H1 (cell line): ENCODE data around the gene PACSIN1. TPM values are rescaled to one million over a fixed set of nuclear protein-coding genes. Genes with fewer than 3 reads are reported as not detected.

Source experiments
- CTCF ChIA-PET: fragments of 300-600 bp; sonication (Branson Sonifier 250); formaldehyde crosslinking; loops from one replicate; lab custom pipeline; 2021; ENCODE audit not compliant: partially characterized antibody; lab: Charles Lee
- POLR2A ChIA-PET: fragments of 300-600 bp; sonication (Branson Sonifier 250); formaldehyde crosslinking; loops from one replicate; lab custom pipeline; 2021; ENCODE audit warnings: inconsistent platforms; ENCODE audit not compliant: partially characterized antibody; lab: Charles Lee
- DNase-seq, 2 experiments: peaks; one replicate each; pipeline versions ENCODE4 v3.0.0 to v3.0.0-alpha.2; 2010 to 2022; ENCODE audit warnings: low spot score in 2 of 2, low read depth in 1 of 2, mixed read lengths in 1 of 2
- FAIRE-seq: peaks from 2 replicates; lab custom pipeline; 2011; peaks lifted over from hg19 to GRCh38; lab: Jason Lieb, UNC
- H2AFZ ChIP-seq: 2 replicates; pipeline ENCODE4 v1.8.1; 2012; ENCODE audit warnings: low read length, inconsistent platforms
- H2AK5ac ChIP-seq: 2 replicates; pipeline ENCODE4 v1.6.1; 2013; ENCODE audit warnings: low read depth, low read length
- H2BK120ac ChIP-seq: replicated peaks from 2 replicates; pipeline ENCODE3; 2013; ENCODE audit warnings: low read depth, low read length, inconsistent platforms
- H2BK12ac ChIP-seq: 2 replicates; pipeline ENCODE4 v1.6.1; 2013; ENCODE audit warnings: low read depth, low read length
- H2BK15ac ChIP-seq: 2 replicates; pipeline ENCODE4 v1.6.1; 2013; ENCODE audit warnings: low read length
- H2BK20ac ChIP-seq: 2 replicates; pipeline ENCODE4 v1.6.1; 2013; ENCODE audit warnings: low read length
- H2BK5ac ChIP-seq: 2 replicates; pipeline ENCODE4 v1.6.1; 2013; ENCODE audit warnings: low read depth, low read length
- H3K14ac ChIP-seq: 2 replicates; pipeline ENCODE4 v1.6.1; 2013; ENCODE audit warnings: inconsistent platforms; ENCODE audit not compliant: insufficient read length
- H3K18ac ChIP-seq: 2 replicates; pipeline ENCODE4 v1.6.1; 2013; ENCODE audit warnings: low read length; ENCODE audit errors: extremely low read depth
- H3K23ac ChIP-seq: 2 replicates; pipeline ENCODE4 v1.6.1; 2013; ENCODE audit warnings: inconsistent platforms; ENCODE audit not compliant: insufficient read length
- H3K23me2 ChIP-seq: 2 replicates; pipeline ENCODE4 v1.6.1; 2013; ENCODE audit warnings: low read depth, low read length
- H3K27ac ChIP-seq: 2 replicates; pipeline ENCODE4 v1.6.1; 2011; ENCODE audit warnings: low read depth, low read length, inconsistent platforms
- H3K27me3 ChIP-seq, 4 experiments: replicated peaks in 1 of 4; 1 replicate in 1 of 4; 2 replicates in 3 of 4; pipeline versions ENCODE4 v1.6.1 to v1.8.1; 2011 to 2013; ENCODE audit warnings: low read length in 3 of 4, mild to moderate bottlenecking in 3 of 4, inconsistent platforms in 2 of 4, mixed read lengths in 2 of 4, moderate library complexity in 1 of 4; ENCODE audit not compliant: control insufficient read depth in 3 of 4, insufficient read depth in 3 of 4; ENCODE audit errors: extremely low read depth in 1 of 4
- H3K36me3 ChIP-seq, 4 experiments: 2 replicates each; pipeline versions ENCODE4 v1.6.1 to v1.8.1; 2011 to 2013; ENCODE audit warnings: mild to moderate bottlenecking in 4 of 4, low read length in 3 of 4, moderate library complexity in 2 of 4, control low read depth in 1 of 4, inconsistent platforms in 1 of 4; ENCODE audit not compliant: insufficient read depth in 4 of 4, control insufficient read depth in 2 of 4
- H3K4ac ChIP-seq: replicated peaks from 2 replicates; pipeline ENCODE3; 2013; ENCODE audit warnings: low read length, low read depth, mixed read lengths, inconsistent platforms; ENCODE audit not compliant: insufficient read length
- H3K4me1 ChIP-seq, 4 experiments: replicated peaks in 1 of 4; 1 replicate in 1 of 4; 2 replicates in 3 of 4; pipeline versions ENCODE4 v1.6.1 to v1.8.1; 2011 to 2013; ENCODE audit warnings: low read length in 3 of 4, inconsistent platforms in 2 of 4, mixed read lengths in 1 of 4; ENCODE audit not compliant: insufficient read depth in 4 of 4, control insufficient read depth in 3 of 4
- H3K4me2 ChIP-seq, 2 experiments: 2 replicates each; pipeline versions ENCODE4 v1.6.1 to v1.8.1; 2011 to 2013; ENCODE audit warnings: low read depth in 2 of 2, low read length in 2 of 2, control low read depth in 1 of 2, inconsistent platforms in 1 of 2, mild to moderate bottlenecking in 1 of 2; ENCODE audit not compliant: insufficient read depth in 1 of 2
- H3K4me3 ChIP-seq, 4 experiments: fragments of 200-600, 300-600 bp in 1 of 4; sonication (generic), shearing (Covaris generic), sonication (Bioruptor Twin) in 1 of 4; 2 replicates each; pipeline versions ENCODE4 v1.5.1 to v1.8.1; 2011 to 2016; ENCODE audit warnings: low read length in 4 of 4, low read depth in 3 of 4, control low read depth in 2 of 4, inconsistent platforms in 2 of 4, mild to moderate bottlenecking in 2 of 4, mixed read lengths in 1 of 4, moderate library complexity in 1 of 4; ENCODE audit not compliant: insufficient read depth in 2 of 4; ENCODE audit errors: extremely low read depth in 1 of 4
- H3K56ac ChIP-seq: replicated peaks from 2 replicates; pipeline ENCODE3; 2013; ENCODE audit warnings: low read depth, mild to moderate bottlenecking, mixed read lengths, low read length, inconsistent platforms; ENCODE audit not compliant: insufficient read length
- H3K79me1 ChIP-seq: 2 replicates; pipeline ENCODE4 v1.6.1; 2013; ENCODE audit warnings: low read depth, low read length, control low read depth
- H3K79me2 ChIP-seq, 2 experiments: 2 replicates each; pipeline versions ENCODE4 v1.6.1 to v1.8.1; 2012 to 2013; ENCODE audit warnings: low read length in 2 of 2, mild to moderate bottlenecking in 2 of 2, inconsistent platforms in 1 of 2; ENCODE audit not compliant: insufficient read depth in 2 of 2, control insufficient read depth in 1 of 2
- H3K9ac ChIP-seq, 4 experiments: replicated peaks in 1 of 4; 1 replicate in 1 of 4; 2 replicates in 3 of 4; pipeline versions ENCODE4 v1.6.1 to v1.8.1; 2011 to 2013; ENCODE audit warnings: low read depth in 3 of 4, low read length in 3 of 4, control low read depth in 2 of 4, mild to moderate bottlenecking in 2 of 4, moderate library complexity in 2 of 4, inconsistent platforms in 1 of 4; ENCODE audit errors: extremely low read depth in 1 of 4
- H3K9me3 ChIP-seq, 2 experiments: 2 replicates each; pipeline versions ENCODE4 v1.6.1 to v1.8.1; 2012 to 2013; ENCODE audit warnings: mild to moderate bottlenecking in 2 of 2, moderate library complexity in 2 of 2, control low read depth in 1 of 2, inconsistent platforms in 1 of 2, low read depth in 1 of 2, low read length in 1 of 2, mixed read lengths in 1 of 2; ENCODE audit not compliant: insufficient read depth in 2 of 2
- H4K20me1 ChIP-seq, 2 experiments: replicated peaks in 1 of 2; 2 replicates each; pipeline versions ENCODE3 to v1.8.1; 2011 to 2013; ENCODE audit warnings: inconsistent platforms in 2 of 2, low read length in 2 of 2, mild to moderate bottlenecking in 1 of 2; ENCODE audit not compliant: insufficient read depth in 2 of 2, control insufficient read depth in 1 of 2
- H4K5ac ChIP-seq: 2 replicates; pipeline ENCODE4 v1.6.1; 2013; ENCODE audit warnings: low read length, low read depth, mixed read lengths, inconsistent platforms; ENCODE audit not compliant: insufficient read length
- H4K8ac ChIP-seq: 2 replicates; pipeline ENCODE4 v1.8.0; 2013; ENCODE audit warnings: mild to moderate bottlenecking, moderate library complexity, low read length, inconsistent platforms; ENCODE audit not compliant: insufficient read depth; ENCODE audit errors: extremely low read depth
- H4K91ac ChIP-seq: replicated peaks from 2 replicates; pipeline ENCODE3; 2013; ENCODE audit warnings: low read length, mixed read lengths, inconsistent platforms; ENCODE audit not compliant: insufficient read length
- BACH1 ChIP-seq: IDR thresholded peaks from 2 replicates; pipeline ENCODE4 v1.6.1; 2012; ENCODE audit warnings: low read length, improper control_type of control experiment
- BRCA1 ChIP-seq: IDR thresholded peaks from 2 replicates; pipeline ENCODE4 v1.6.1; 2012; ENCODE audit warnings: low read depth, low read length, improper control_type of control experiment
- CHD1 ChIP-seq: IDR thresholded peaks from 2 replicates; pipeline ENCODE4 v1.6.1; 2012; ENCODE audit warnings: low read depth, low read length, improper control_type of control experiment
- CTBP2 ChIP-seq: IDR thresholded peaks from 2 replicates; pipeline ENCODE4 v1.7.0; 2011; ENCODE audit warnings: borderline replicate concordance, mild to moderate bottlenecking, moderate library complexity, mixed read lengths, low read length; ENCODE audit not compliant: insufficient read depth, insufficient read length
- GABPA ChIP-seq: IDR thresholded peaks from 2 replicates; pipeline ENCODE4 v1.6.1; 2011; ENCODE audit warnings: mild to moderate bottlenecking, low read length, moderate library complexity, borderline replicate concordance; ENCODE audit not compliant: insufficient read depth
- PHF8 ChIP-seq: fragments of 200-600 bp; sonication (generic); conservative IDR thresholded peaks from 2 replicates; pipeline ENCODE4 v1.7.1; 2012; ENCODE audit warnings: low read depth, mild to moderate bottlenecking, inconsistent platforms, low read length, moderate library complexity
- POLR2AphosphoS5 ChIP-seq: IDR thresholded peaks from 2 replicates; pipeline ENCODE4 v1.6.1; 2011; ENCODE audit warnings: low read depth, low read length
- SIN3A ChIP-seq, 2 experiments: IDR thresholded peaks in 1 of 2; conservative IDR thresholded peaks in 1 of 2; 2 replicates each; pipeline ENCODE4 v1.6.1; 2011 to 2012; ENCODE audit warnings: low read length in 2 of 2, improper control_type of control experiment in 1 of 2, low read depth in 1 of 2, mild to moderate bottlenecking in 1 of 2
- WGBS, 2 experiments: shearing (Covaris generic) in 1 of 2; methylation state at CpG; one replicate each; pipeline versions ENCODE4 v1.1.6 to v1.1.7; 2013 to 2015; ENCODE audit warnings: low lambda C conversion rate in 2 of 2, mixed read lengths in 2 of 2, inconsistent platforms in 1 of 2, low coverage in 1 of 2, missing lambda C conversion rate in 1 of 2; ENCODE audit not compliant: insufficient replicate concordance in 2 of 2, insufficient coverage in 1 of 2, insufficient read length in 1 of 2; ENCODE audit errors: extremely low coverage in 1 of 2, missing lambda C conversion rate in 1 of 2; 5-methylcytosine and 5-hydroxymethylcytosine counted together
- polyA plus RNA-seq, 7 experiments: library from polyadenylated mRNA; depleted of rRNA in 3 of 7; stranded (reverse) in 5 of 7; unstranded in 2 of 7; fragments of >200 nt in 5 of 7; fragments of 200-250 nt in 2 of 7; gene quantifications; 1 replicate in 5 of 7; 2 replicates in 1 of 7; 4 replicates in 1 of 7; pipeline versions ENCODE4 v1.2.1 to v1.2.3, GENCODE V29; 2011 to 2013; ENCODE audit warnings: missing spikeins in 2 of 7, mixed read lengths in 2 of 7
- total RNA-seq: library from RNA; stranded (reverse); fragmentation: NEBNext Ultra II Directional; extraction: Animal tissue kit (Norgen Biotek cat#: 25700); gene quantifications from 2 replicates; pipeline ENCODE4 v1.2.1, GENCODE V29; 2021
- TF ChIP-seq, protein P1 (sequence below), 3 experiments: IDR thresholded peaks; 1 replicate in 2 of 3; 2 replicates in 1 of 3; pipeline versions ENCODE4 v1.5.1 to v1.6.1; 2011; ENCODE audit warnings: low read length in 3 of 3, mild to moderate bottlenecking in 3 of 3, inconsistent platforms in 2 of 3, low read depth in 1 of 3, moderate library complexity in 1 of 3; ENCODE audit not compliant: insufficient read depth in 1 of 3; ENCODE audit errors: control extremely low read depth in 1 of 3

The PACSIN1 gene
- total and polyA plus RNA-seq, 2 of the 8 experiments (the other 6 are each of a cell fraction or from before 2014, with no cell fraction given): 5.9 to 11.1 TPM

DNA sequence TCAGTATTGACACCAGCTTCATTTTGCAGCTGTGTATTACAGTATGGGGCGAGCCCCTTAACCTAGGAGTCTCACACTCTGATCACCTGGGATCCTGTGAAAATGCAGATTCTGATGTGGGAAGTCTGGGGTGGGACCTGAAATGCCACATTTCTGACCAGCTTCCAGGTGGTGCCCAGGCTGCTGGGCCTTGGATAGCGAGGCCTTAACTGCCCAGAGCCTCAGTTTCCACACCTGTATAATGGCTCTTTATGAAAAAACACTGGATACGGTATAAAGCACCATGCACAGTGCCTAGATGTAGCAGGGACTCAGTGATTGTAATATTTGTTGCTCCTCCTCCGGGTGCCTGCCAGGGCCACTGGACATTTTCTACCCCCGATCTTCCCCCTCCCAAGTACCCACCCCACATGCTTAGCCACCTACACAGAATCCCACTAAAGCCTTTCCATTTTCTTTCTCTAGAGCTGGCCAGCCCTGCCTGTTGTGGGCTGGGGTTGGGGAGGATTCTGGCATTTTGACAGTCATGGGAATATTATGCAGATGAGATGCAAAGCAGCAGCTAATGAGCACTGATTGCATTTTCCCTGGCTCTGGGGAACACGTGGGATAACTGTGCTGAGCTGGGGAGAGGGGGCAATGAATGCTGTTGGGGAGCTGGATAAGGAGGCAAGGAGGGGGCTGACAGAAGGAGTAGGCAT, 45.5 kb downstream of the PACSIN1 start:
- Histone ChIP-seq H2BK20ac (peak overlapping the region; percentile 18; the same call in 1 of the 2 replicates), H3K23ac (no peak overlapping the region), H3K18ac (no peak overlapping the region; the same call in 1 of the 2 replicates), H3K4me1 (peaks cover 0 to 21% (median 9%) of the 10 kb centered on the region in 4 experiments; a peak in 5 of 7 replicates), H3K14ac (no peak overlapping the region), H2BK5ac (peak overlapping the region; percentile 90; the same call in 1 of the 2 replicates), H3K9me3 (no peaks in the 10 kb centered on the region), H4K91ac (no peak overlapping the region), H4K5ac (no peak overlapping the region), H2AFZ (no peak overlapping the region), H3K9ac (no peak overlapping the region), H3K36me3 (no peaks in the 10 kb centered on the region), H3K23me2 (peaks cover 12% of the 10 kb centered on the region), H3K4me2 (no peak overlapping the region), H3K4me3 (no peak overlapping the region), H2BK12ac (no peak overlapping the region), H3K27me3 (peaks cover 0 to 6% (median 1%) of the 10 kb centered on the region in 4 experiments; a peak in 2 of 7 replicates), H3K79me1 (peaks cover 3% of the 10 kb centered on the region; the same call in 1 of the 2 replicates), H4K20me1 (peaks cover 0 to 4% of the 10 kb centered on the region in 2 experiments), H3K4ac (no peak overlapping the region), H3K27ac (no peak overlapping the region), H2BK15ac (no peak overlapping the region), H4K8ac (no peak overlapping the region), H2BK120ac (no peak overlapping the region), H3K56ac (no peak overlapping the region), H3K79me2 (no peaks in the 10 kb centered on the region), H2AK5ac (peak overlapping the region; percentile 90; the same call in 1 of the 2 replicates)
- 82% methylated on average over 5 of the region's 6 CpGs; no CpG with 5 or more reads in 1 of the 2 experiments for WGBS, 2 experiments
- POLR2A ChIA-PET: interaction anchor here (1.0 to 1.4 kb wide), 3 partner anchors 20 to 85 kb away, joined by 3 to 5 read pairs (median 3); partner anchors contain the start of gene RPS10
- DNase-seq (no peak), FAIRE-seq (no peak)
- CTCF ChIA-PET: interaction anchor here (1.2 to 2.4 kb wide), 3 partner anchors 17 to 51 kb away, joined by 3 to 8 read pairs (median 7); no protein-coding TSS in a partner anchor
- TF ChIP-seq, protein P1, sequence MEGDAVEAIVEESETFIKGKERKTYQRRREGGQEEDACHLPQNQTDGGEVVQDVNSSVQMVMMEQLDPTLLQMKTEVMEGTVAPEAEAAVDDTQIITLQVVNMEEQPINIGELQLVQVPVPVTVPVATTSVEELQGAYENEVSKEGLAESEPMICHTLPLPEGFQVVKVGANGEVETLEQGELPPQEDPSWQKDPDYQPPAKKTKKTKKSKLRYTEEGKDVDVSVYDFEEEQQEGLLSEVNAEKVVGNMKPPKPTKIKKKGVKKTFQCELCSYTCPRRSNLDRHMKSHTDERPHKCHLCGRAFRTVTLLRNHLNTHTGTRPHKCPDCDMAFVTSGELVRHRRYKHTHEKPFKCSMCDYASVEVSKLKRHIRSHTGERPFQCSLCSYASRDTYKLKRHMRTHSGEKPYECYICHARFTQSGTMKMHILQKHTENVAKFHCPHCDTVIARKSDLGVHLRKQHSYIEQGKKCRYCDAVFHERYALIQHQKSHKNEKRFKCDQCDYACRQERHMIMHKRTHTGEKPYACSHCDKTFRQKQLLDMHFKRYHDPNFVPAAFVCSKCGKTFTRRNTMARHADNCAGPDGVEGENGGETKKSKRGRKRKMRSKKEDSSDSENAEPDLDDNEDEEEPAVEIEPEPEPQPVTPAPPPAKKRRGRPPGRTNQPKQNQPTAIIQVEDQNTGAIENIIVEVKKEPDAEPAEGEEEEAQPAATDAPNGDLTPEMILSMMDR (IDR thresholded peaks at IDR 0.05; ENCODE audit: control extremely low read depth in 1 of 3, insufficient read depth in 1 of 3, low read depth in 1 of 3, low read length in 3 of 3): no peak
- TF ChIP-seq SIN3A (conservative IDR thresholded peaks at IDR 0.05 in 1 of 2, IDR thresholded peaks at IDR 0.05 in 1 of 2; ENCODE audit: low read depth in 1 of 2, low read length in 2 of 2) (no peak), POLR2AphosphoS5 (no peak), BRCA1 (no peak), GABPA (no peak), CTBP2 (no peak), BACH1 (no peak), CHD1 (no peak), PHF8 (no peak)
